ENCODE measurements around the gene NOC2L.

The NOC2L gene

DNA sequence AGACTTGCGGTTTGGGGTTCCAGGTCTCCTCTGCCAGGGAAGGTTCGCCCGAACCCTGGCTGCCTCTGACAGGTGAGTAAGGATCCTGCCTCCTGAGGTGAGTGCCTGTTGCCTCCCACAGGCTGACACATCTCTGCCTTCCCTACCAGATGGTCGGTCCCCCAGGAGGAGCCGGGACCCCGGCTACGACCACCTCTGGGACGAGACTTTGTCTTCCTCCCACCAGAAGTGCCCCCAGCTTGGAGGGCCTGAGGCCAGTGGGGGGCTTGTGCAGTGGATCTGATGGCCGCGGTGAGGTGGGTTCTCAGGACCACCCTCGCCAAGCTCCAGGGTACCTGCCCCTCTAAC lies 15.2 kb upstream of the NOC2L start:
- no peak for DNase-seq

DNA sequence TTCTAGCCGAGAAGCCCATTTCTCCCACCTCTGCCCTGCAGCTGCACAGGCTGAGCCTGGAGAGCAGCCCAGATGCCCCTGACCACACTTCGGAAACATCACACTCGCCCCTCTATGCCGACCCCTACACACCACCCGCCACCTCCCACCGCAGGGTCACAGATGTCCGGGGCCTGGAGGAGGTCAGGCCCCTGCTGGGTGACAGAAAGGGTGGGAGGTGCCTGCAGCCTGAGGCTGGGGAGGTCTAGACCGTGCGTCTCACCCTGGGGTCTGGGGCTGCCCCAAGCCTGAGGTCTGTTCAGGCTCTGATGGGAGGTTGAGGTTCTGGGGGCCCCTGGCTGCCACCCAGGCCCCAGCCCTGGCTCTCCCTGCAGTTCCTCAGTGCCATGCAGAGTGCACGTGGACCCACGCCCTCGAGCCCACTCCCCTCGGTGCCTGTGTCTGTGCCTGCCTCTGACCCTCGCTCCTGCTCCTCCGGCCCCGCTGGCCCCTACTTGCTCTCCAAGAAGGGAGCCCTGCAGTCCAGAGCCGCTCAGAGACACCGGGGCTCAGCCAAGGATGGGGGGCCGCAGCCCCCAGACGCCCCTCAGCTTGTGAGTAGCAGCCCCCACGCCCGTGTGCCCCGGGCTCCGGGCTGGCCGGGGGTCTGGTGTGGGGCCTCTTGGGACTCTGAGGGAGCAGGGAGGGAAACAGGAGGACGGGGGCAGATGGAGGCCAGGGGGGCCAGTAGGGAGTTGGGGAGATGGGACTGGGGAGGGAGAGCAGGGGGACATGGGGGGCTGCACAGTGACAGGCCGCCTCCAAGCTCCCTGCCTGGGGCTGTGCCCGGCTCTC lies 14.6 kb upstream of the NOC2L start:
- no peak for DNase-seq

DNA sequence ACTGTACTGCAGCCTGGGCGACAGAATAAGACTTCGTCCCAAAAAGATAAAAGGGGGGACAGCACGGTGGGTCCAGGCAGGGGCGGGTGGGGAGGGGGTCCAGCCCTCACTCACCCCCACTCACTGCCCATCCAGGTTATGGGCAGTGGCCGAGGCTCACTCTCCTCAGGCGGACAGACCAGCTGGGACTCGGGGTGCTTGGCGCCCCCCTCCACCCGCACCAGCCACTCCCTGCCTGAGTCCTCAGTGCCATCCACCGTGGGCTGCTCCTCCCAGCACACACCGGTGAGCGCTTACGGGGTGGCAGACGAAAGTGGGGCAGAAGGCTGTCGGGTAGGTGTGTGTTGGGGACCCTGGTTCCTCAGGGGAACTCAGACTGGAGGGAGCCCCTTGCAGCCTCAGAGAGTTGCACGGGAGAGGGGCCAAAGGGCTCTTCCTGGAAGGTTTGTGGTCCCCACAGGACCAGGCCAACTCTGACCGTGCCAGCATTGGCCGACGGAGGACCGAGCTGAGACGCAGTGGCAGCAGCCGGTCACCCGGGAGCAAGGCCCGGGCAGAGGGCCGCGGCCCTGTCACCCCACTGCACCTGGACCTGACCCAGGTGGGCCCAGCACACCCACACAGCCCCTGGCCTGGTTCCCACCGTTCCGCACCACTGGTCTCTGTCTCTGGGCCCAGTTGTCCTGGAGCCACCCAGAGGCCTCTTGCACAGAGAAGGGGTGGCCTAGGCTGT lies 13.8 kb upstream of the NOC2L start:
- DNase-seq = no peak

DNA sequence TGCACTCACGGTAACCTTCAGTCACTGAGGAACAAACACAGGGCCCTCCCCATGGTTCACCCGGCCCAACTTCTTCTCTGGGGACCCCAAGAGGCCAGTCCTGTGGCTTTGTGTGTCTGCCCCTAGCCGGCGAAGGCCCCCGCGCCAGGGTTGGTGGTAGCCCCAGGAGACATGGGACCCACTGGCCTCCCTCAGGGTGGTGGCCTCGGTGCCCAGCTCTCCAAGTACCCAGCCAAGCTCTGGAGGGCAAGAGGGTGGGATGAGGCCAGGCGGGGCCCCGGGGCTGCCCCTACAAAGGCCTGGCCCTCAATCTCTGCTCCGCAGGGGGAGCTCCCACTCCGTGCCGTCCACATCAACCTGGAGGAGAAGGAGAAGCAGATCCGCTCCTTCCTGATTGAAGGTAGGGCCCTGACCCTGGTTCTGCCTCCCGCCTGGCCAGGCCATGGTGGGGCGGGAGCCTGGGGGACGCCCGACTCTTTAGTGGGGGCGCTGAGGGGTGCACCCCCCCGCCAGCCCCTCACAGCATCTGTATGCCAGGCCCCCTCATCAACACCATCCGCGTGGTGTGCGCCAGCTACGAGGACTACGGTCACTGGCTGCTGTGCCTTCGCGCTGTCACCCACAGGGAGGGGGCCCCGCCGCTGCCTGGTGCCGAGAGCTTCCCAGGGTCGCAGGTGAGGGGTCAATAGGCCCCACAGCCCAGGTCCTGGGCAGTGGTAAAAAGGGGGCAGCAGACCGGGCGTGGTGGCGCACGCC lies 12.9 kb upstream of the NOC2L start:
- no peak for DNase-seq

DNA sequence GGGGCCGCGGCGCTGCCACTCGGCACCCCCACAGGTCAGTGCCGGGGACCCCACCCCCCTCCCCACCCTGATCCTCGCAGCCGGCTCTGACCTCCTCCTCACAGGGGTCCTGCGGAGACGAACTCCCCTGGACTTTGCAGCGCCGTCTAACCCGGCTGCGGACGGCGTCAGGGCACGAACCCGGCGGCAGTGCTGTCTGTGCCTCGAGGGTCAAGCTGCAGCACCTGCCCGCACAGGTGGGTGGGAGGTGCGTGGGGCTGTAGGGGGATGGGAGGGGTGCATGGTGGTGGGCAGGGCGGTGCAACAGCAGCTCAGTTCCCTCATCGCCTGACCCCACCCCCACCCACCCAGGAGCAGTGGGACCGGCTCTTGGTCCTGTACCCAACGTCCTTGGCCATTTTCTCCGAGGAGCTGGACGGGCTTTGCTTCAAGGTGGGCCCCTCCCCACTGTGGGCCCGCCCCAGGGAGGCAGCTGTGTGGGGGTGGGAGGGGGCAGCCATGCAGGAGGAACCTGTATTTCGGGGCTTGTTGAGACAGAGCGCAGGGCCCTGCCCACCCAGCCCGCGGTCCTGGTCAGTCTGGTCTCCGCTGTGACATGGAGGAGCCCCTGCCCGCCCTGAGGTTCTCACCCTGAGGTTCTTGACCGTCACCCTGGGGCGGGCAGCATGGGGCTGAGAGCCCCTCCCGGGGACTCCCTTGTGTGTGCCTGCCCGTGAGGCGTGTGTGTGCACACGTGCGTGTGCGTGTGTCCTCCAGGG lies 12.1 kb upstream of the NOC2L start:
- no peak for DNase-seq

DNA sequence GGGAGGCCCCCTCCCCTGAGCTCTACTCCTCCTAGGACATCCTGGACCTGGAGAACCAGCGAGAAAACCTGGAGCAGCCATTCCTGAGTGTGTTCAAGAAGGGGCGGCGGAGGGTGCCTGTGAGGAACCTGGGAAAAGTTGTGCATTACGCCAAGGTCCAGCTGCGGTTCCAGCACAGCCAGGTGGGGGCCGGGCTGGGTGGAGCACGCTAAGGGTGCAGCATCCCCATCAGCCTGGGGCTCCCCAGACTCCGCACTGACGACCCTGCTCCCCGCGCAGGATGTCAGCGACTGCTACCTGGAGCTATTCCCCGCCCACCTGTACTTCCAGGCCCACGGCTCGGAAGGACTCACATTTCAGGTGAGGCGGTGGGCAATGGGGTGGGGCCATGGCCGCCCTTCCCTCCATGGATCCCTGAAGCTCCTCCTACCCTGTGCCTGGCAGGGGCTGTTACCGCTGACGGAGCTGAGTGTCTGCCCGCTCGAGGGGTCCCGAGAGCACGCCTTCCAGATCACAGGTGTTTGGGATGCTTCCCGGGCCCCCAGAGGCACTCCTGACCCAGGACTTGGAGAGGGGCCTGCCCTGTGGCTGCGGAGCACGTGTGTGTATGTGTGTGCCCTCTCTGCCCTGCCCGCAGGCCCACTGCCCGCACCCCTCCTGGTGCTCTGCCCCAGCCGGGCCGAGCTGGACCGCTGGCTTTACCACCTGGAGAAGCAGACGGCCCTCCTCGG lies 11.4 kb upstream of the NOC2L start:
- DNase-seq = no peak

DNA sequence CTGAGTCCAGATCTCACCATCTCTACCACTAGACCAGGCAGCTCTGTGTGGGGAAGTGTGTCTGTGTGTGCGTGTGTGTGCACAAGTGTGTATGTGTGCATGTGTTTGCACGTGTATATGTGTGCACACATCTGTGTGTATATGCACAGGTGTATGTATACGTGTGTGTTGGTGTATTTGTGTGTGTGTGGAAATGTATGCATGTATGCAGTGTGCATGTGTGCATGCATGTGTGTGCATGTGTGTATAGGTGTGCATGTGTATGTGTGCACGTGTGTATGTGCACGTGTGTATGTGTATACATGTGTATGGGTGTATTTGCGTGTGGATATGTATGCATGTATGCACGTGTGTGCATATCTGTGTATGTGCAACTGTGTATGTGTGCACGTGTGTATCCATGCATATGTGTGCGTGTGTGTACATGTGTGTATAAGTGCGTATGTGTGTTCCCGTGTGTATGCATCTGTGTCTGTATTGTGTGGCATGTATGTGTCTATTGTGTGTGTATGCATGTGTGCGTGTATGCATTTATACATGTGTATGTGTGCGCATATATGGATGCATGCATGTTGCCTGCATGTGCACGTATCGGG lies 10.3 kb upstream of the NOC2L start:
- no peak for DNase-seq

DNA sequence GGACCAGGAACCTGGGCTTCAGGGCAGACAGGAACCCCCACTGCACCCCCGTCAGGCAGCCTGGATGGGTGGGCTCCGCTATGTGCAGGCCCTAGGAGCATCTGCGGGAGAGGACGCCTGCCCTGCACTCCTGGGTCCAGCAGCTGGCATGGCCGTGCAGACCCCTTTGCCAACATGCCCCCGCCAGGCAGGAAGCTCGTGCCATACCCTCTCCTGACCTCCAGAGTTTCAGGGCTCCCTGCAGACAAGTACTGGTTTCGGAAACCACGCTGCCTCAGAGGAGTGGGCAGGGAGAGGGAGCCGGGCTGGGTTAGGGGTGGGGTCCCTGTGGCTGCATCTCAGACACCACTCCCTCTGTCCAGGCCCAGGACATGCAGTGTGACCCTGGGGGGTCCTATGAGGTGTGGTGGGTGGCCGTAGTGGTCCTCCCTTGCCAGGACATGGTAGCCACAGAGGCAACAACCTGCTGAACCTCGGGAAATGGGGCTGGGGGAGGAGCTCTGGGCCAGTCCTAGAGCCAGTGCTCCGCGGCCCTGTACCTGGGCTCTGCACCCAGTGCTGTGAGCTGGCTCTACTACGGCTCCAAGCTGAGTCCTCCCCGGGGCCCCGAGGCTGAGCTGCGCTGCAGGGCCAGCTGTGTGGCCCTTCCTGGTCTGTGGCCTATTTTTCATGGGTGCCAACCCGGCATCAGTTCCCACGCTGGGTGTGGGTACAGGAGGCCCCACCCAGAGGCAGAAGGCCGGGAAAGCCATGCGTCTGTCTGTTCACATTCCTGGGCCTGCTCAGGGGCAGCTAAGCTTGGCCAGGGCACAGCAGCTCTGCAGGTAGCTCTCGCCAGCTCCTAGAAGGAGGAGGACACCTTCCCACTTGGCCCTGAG lies 8.6 kb upstream of the NOC2L start:
- DNase-seq = no peak

DNA sequence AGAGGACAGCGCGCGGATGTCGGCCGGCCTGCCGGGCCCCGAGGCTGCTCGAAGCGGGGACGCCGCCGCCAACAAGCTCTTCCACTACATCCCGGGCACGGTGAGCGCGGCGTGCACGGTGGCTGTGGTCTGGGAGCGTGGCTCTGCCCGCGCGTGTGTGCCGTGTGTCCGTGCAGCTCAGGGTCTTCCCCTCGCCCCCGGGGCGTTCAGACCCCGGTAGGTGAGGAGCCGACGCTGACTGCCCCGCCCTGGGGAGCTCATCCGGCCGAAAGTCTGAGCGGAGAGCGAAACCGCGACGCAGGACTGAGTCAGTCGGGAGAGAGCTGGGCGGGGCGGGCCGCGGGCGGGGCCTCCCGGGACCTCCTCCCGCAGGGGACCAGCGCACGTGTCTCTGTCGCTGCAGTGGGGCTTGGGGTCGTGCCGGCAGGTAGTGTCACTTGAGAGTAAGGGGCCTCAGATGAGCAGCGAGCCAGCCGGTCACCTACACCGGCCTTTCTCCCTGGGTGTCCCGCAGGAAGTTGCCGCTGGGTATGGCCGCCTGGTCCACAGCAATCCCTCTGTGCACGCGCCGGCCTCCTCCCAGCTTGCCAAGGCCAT lies 7.7 kb upstream of the NOC2L start:
- peak; percentile 80 for DNase-seq

DNA sequence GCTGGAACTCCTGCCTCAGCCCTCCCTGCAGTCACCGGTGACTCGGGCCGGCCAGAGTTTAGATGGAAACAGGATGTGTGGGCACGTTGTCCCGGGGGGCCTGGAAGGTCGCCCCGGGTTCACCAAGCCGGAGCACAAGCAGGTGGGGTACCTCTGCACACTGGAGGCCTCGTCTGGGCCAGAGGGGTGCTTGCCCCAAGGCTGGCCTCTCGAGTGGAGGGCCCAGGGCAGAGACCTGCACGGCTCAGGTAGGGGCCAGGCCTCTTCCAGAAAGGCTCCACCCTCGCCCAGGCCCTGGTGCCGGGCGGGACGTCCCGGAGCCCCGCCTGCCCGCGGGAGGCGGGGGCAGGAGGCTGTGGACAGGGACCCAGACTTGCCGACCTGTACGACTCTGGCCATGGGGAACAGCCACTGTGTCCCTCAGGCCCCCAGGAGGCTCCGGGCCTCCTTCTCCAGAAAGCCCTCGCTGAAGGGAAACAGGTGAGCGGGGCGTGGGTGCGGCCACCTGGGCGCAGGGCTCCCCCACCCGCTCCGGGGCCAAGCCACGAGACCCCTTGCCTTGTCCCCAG lies 7.2 kb upstream of the NOC2L start, which contains the start of gene PLEKHN1:
Gene PLEKHN1 (plus strand): TSS at position 348 of the 569 bp plus-strand sequence. CDS start 50 bp downstream, at position 398.
- no peak for DNase-seq

DNA sequence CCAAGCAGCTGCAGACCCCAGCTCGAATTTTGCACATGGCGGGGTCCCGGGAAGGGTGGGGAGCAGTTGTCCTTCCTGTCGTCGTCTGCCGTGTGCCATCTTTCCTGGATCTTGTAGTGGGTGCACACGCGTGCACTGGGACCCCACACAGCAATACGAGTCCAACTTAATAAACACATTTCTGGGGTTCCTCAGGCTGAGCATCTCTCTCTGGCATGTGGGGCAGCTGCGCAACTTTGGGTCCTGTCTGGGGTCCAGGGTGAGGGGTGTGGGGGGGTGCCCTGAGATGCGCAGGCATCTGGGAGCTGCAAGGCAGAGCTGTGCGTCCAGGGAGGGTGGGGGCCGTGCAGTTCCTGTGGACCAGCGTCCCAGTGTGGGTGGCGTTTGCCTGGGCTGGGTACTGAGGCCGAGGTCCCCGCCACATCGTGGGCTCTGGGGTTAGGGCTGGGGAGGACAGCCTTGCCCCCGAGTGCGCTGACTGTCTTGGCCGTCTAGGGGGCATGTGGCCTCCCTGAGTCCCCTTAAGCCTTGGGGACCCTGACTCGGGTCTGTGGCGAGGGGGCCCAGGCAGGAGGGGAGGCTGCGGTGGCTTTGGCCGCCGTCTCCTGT lies 6.6 kb upstream of the NOC2L start:
- DNase-seq = no peak

DNA sequence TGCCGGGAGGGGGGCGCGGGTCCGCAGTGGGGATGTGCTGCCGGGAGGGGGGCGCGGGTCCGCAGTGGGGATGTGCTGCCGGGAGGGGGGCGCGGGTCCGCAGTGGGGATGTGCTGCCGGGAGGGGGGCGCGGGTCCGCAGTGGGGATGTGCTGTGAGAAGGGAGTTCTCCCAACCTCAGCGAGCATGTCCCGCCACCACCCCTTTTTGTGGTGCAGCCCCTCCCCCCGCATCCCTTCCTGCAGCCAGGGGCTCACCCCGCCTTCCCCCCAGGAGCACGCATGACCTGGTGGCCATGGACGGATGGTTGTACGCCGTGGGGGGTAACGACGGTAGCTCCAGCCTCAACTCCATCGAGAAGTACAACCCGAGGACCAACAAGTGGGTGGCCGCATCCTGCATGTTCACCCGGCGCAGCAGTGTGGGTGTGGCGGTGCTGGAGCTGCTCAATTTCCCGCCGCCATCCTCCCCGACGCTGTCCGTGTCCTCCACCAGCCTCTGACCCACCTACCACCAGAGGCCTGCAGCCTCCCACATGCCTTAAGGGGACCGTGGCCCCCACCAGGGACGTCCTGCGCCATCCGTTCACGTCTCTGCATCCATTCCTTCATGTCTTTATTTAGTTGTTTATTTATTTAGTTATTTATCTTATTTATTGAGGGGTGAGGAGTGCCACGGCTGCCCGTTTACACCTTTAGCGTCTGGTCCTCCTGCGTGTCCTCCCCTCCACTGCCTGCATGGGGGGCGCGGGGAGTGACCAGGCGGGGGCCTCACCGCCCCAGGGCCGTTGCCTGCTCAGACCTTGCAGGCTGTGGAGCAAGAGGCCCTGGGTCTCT lies 5.9 kb upstream of the NOC2L start:
- DNase-seq = no peak

DNA sequence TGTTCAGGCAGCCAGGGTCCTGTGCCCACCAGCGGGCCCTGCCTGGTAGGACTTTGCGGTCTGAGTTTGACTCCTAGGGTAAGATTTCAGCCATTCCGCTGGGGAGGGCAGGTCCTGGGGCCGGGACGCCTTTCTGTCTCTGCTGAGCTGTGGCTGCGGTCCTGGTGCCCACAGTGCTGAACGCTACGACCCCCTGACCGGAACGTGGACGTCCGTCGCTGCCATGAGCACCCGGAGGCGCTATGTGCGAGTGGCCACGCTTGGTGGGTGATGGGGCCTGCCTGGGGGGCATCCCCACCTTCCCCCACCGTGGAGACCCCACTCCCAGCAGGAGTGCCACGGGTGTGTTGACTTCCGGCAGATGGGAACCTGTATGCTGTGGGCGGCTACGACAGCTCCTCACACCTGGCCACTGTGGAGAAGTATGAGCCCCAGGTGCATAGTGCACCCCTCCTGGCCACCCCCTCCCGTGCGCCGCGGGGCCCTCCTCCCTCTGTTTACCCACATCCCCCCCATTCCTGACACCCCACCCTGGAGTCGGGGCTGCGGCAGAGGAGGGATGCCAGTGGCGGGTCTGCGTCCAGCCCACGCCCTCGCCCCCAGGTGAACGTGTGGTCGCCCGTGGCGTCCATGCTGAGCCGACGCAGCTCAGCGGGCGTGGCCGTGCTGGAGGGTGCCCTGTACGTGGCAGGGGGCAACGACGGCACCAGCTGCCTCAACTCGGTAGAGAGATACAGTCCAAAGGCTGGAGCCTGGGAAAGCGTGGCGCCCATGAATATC lies 4.9 kb upstream of the NOC2L start:
- DNase-seq = no peak

DNA sequence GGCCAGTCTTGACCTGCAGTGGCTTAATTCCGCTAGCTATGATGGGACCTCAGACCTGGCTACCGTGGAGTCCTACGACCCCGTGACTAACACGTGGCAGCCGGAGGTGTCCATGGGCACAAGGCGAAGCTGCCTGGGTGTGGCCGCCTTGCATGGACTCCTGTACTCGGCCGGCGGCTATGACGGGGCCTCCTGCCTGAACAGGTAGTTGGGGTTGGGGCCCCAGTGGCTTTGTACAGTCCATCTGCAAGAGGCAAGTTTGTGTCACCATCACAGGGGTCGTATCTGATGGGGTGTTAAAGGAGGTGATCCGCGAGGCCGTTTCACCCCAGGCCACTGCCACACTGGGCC lies 4.2 kb upstream of the NOC2L start:
- no peak for DNase-seq

DNA sequence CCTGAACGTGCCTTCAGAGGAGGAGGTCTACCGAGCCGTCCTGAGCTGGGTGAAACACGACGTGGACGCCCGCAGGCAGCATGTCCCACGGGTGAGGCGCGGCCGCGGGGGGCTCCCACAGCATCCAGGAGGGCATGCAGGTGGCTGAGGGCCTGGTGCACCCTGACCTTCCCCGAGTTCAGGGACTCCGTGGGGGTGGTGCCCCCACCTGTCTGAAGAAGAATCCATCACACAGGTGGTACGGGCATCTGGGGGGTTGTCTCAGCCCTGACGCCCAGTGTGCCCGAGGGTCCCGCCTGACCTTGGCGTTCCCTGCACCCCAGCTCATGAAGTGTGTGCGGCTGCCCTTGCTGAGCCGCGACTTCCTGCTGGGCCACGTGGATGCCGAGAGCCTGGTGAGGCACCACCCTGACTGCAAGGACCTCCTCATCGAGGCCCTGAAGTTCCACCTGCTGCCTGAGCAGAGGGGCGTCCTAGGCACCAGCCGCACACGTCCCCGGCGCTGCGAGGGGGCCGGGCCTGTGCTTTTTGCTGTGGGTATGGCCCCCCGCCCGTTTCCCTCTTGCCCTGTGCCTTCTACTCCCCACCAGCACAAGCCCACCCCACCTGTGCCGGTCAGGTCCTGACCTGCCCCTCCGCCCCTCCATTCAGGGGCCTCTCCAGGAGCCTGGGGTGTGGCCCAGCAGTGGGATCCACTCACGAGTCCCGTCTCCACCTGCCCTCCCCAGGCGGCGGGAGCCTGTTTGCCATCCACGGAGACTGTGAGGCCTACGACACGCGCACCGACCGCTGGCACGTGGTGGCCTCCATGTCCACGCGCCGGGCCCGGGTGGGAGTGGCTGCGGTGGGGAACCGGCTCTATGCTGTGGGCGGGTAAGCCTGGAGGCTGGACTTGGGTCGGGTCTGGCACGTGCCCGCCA lies 3.6 kb upstream of the NOC2L start:
- no peak for DNase-seq

DNA sequence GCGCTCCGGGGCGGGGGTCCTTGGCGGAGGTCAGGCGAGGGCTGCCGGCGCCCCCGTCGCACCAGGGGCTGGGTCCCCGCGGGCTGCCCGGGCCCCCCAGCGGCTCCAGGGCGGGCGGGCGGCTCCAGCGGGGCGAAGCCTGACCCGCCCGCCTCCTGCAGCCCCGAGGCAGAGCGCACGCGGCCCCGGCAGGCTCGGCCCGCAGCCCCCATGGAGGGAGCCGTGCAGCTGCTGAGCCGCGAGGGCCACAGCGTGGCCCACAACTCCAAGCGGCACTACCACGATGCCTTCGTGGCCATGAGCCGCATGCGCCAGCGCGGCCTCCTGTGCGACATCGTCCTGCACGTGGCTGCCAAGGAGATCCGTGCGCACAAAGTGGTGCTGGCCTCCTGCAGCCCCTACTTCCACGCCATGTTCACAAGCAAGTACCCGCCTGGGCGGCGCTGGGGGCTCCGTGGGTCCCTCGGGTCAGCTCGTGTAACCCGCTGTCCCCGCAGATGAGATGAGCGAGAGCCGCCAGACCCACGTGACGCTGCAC lies 2.1 kb upstream of the NOC2L start:
- no peak for DNase-seq

All from activated T-cell treated with anti-CD3 and anti-CD28 coated beads for 4 hours (primary cell).